Measurements from ENCODE around the gene BCAP31.
"Not testable (repeated sequence)": the region's sequence is repeated elsewhere in the genome, so short reads cannot be mapped to it uniquely, and the experiment has no call there.

The BCAP31 gene

GRCh38 chrX:153708415-153708814 is 15.8 kb downstream of the BCAP31 start:
- peak; percentile 16 for DNase-seq (ENCODE audit: low read depth, low spot score)
- CTCF ChIA-PET: interaction anchor here (0.6 to 4.0 kb wide), 12 partner anchors 8 to 767 kb away, joined by 3 to 27 read pairs (median 6); no protein-coding TSS in a partner anchor
- peak; percentile 60 for TF ChIP-seq CTCF (IDR thresholded peaks at IDR 0.05; ENCODE audit: insufficient read depth, low read length, missing control alignments)
- H3K4me3 ChIP-seq (ENCODE audit: low read depth, low read length): no peak overlapping the region
- POLR2A ChIA-PET: interaction anchor here (0.6 kb wide), 2 partner anchors 13 to 109 kb away, joined by 3 read pairs; no protein-coding TSS in a partner anchor

DNA sequence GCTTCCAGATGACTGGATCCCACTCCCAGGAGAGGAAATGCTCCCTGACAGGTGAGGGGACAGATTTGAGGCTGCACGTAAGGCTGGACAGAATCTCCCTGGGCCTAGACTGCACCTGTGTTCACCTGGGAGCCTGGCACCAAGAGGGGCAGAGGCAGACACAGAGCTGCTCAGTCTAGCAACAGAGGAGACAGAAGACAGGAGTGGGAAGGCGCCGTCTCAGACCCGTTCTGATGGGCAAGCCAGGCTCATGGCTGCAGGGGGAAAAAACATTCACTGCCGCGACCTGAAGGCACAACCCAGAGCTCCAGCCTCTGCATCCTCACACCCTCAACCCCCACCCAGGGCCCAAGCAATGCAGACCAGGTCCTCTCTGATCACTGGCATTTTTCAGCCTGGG is 16.8 kb downstream of the BCAP31 start:
- H3K4me3 ChIP-seq (ENCODE audit: low read depth, low read length): no peak overlapping the region
- POLR2A ChIA-PET: no interaction called here
- no peak for TF ChIP-seq CTCF (IDR thresholded peaks at IDR 0.05; ENCODE audit: insufficient read depth, low read length, missing control alignments)
- CTCF ChIA-PET: interaction anchor here (0.9 to 4.0 kb wide), 10 partner anchors 9 to 766 kb away, joined by 3 to 27 read pairs (median 7); no protein-coding TSS in a partner anchor
- no peak for DNase-seq (ENCODE audit: low read depth, low spot score)

DNA sequence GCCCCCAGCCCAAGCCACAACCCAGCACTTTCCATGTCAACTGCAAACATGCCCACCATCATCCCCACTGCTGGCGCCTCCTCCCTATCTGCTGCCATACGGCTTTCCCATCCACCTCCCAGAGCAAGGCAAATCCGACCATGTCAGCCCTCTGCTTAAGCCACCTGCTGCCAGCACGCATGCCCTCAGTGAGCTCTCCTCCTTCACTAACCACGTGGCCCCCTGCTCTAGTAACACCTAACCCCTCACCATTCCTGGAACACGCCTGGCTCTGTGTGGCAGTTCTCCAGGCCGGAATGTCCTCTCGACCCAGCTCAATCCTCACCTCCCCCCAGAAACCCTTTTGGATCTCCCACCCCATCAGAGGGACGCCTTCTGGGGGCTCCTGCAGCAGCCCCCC is 17.4 kb downstream of the BCAP31 start:
- POLR2A ChIA-PET: no interaction called here
- CTCF ChIA-PET: interaction anchor here (1.7 to 2.5 kb wide), 2 partner anchors 8 to 39 kb away, joined by 4 to 8 read pairs; no protein-coding TSS in a partner anchor
- no peak for DNase-seq (ENCODE audit: low read depth, low spot score)
- TF ChIP-seq CTCF (IDR thresholded peaks at IDR 0.05; ENCODE audit: insufficient read depth, low read length, missing control alignments): no peak
- H3K4me3 ChIP-seq (ENCODE audit: low read depth, low read length): no peak overlapping the region

- CTCF ChIA-PET: interaction anchor here (1.7 kb wide), 1 partner anchor 37 kb away, joined by 4 read pairs; no protein-coding TSS in a partner anchor
- H3K4me3 ChIP-seq (ENCODE audit: low read depth, low read length); DNase-seq (ENCODE audit: low read depth, low spot score); POLR2A ChIA-PET: not testable (repeated sequence)
Observed at GRCh38 chrX:153705403-153706060, 18.7 kb downstream of the BCAP31 start.

DNA sequence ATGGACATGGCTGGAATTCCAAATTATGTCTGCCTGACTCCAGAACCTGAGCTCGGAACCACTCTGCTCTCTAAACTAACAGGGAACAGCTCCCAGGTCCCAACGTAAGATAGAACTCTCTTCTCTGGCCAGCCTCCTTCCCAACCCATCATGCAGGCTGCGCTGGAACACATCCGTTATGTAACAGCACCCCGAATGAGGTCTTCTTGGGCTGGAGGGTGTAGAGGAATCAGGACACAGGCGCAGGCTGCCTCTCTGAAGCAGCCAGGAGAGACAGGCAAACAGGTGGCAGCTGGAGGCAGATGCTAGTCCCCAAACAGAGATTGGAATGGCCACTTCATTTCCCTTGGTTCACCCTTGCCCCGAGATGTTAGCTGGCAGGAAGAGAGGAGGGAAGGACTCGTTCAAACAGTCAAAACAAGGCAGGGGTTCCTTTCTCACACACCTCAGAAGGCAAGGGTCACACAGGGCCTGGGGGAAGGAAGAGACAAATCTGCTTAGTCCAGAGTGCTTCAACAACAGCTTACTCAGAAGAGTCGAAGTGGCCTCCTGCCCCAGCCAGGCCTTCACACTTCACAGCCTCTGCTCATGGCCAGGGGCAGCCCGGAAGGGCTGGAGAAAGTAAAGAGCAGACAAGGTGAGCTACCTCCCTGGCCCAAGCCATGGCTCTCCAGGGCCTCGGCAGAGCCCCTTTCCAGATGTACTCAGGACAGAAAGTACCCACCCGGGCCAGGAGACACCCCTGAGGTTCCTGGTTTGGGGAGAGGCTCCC is 19.4 kb downstream of the BCAP31 start:
- DNase-seq (ENCODE audit: low read depth, low spot score); H3K4me3 ChIP-seq (ENCODE audit: low read depth, low read length); CTCF ChIA-PET; POLR2A ChIA-PET: not testable (repeated sequence)

- no peak for TF ChIP-seq CTCF (IDR thresholded peaks at IDR 0.05; ENCODE audit: insufficient read depth, low read length, missing control alignments)
- ChIA-PET CTCF (no interaction called here), POLR2A (no interaction called here)
- H3K4me3 ChIP-seq (ENCODE audit: low read depth, low read length): no peak overlapping the region
- DNase-seq (ENCODE audit: low read depth, low spot score): no peak
Observed at GRCh38 chrX:153704021-153704526, 20.1 kb downstream of the BCAP31 start.

- CTCF ChIA-PET: no interaction called here
- DNase-seq (ENCODE audit: low read depth, low spot score): no peak
- no peak overlapping the region for H3K4me3 ChIP-seq (ENCODE audit: low read depth, low read length)
- POLR2A ChIA-PET: no interaction called here
- no peak for TF ChIP-seq CTCF (IDR thresholded peaks at IDR 0.05; ENCODE audit: insufficient read depth, low read length, missing control alignments)
Observed at GRCh38 chrX:153703036-153703370, 21.2 kb downstream of the BCAP31 start.
